ENCODE results near the gene DDX43. TPM values are rescaled to one million over a fixed set of nuclear protein-coding genes. Genes with fewer than 3 reads are reported as not detected.

Gene DDX43
- total and polyA plus RNA-seq, 2 donors (not counting 1 experiment from before 2014, with no cell fraction given), result 1.8 to 2.1 TPM

DNA sequence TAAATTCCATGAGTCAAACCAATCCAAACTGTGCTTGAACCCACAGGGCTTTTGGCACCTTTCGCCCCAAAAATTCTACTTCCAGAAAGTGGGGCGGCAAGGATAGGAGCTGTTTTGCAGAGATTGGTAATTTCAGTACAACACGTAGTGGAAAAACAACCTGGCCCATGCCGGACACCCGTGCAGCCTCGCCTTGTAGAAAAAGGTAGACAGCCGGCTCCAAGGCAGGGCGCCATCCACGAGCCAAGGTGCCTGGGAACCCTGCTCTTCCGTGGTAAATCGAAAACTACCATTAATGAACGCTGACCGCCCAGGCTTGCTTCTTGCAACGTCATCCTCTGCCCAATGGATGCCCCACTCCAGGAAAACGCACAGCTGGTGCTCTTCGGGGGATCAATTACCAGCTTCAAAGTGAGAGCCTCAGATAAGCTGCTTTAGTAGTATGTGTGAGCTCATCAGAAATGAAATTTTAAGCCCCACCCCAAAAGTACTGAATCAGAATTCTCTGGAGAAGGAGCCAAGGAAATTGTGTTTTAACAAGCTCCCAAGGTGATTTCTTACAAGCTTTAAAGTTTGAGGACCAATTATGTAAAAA lies 26.8 kb upstream of the DDX43 start:
- H3K27ac Mint-ChIP-seq, result no peak overlapping the region
- DNase-seq (no peak), ATAC-seq (ENCODE audit: low read depth) (no peak)
- Histone ChIP-seq H4K20me1 (ENCODE audit: control insufficient read depth, insufficient read depth, low read length, poor library complexity, severe bottlenecking) (no peaks in the 10 kb centered on the region), H3K4me1 (ENCODE audit: control insufficient read depth in 2 of 2, insufficient read depth in 2 of 2, low read length in 2 of 2) (no peaks in the 10 kb centered on the region), H3K27me3 (replicated peaks in 1 of 4; ENCODE audit: control extremely low read depth in 1 of 4, control insufficient read depth in 3 of 4, insufficient read depth in 4 of 4, low read length in 3 of 4) (no peaks in the 10 kb centered on the region), H2AFZ (ENCODE audit: insufficient read depth, low read depth, low read length, poor library complexity, severe bottlenecking) (no peak overlapping the region), H3K9ac (ENCODE audit: low read length) (no peak overlapping the region), H3K4me2 (replicated peaks; ENCODE audit: low read depth, low read length, poor library complexity, severe bottlenecking) (no peak overlapping the region), H3K27ac (ENCODE audit: low read length in 2 of 2) (no peak overlapping the region), H3K9me3 (ENCODE audit: control extremely low read depth in 1 of 3, control insufficient read depth in 2 of 3, insufficient read depth in 1 of 3, low read length in 2 of 3) (peaks cover 0 to 26% (median 10%) of the 10 kb centered on the region in 3 donors), H3K4me3 (ENCODE audit: control extremely low read depth in 1 of 5, extremely low read depth in 1 of 5, insufficient read depth in 1 of 5, low read depth in 2 of 5, low read length in 4 of 5) (no peak overlapping the region), H3K79me2 (ENCODE audit: control insufficient read depth, insufficient read depth, low read length) (no peaks in the 10 kb centered on the region), H3K36me3 (replicated peaks in 1 of 2; ENCODE audit: control extremely low read depth in 1 of 2, control insufficient read depth in 1 of 2, extremely low read depth in 1 of 2, insufficient read depth in 2 of 2, low read length in 1 of 2) (no peaks in the 10 kb centered on the region)
- CTCF ChIA-PET, result no interaction called here
- no peaks in the 10 kb centered on the region for H3K9me3 Mint-ChIP-seq (ENCODE audit: insufficient read depth)
- intact Hi-C loops (cut with micrococcal nuclease), result no loop called here
- peaks cover 7% of the 10 kb centered on the region for H3K27me3 Mint-ChIP-seq
- 87% methylated on average over 13 of the region's 16 CpGs for WGBS (ENCODE audit: insufficient coverage)
- no peaks in the 10 kb centered on the region for H3K4me1 Mint-ChIP-seq
- POLR2A ChIA-PET, result no interaction called here
- H3K4me3 Mint-ChIP-seq, result no peak overlapping the region
- no peak for TF ChIP-seq EZH2 (IDR thresholded peaks at IDR 0.05; ENCODE audit: borderline replicate concordance, insufficient read depth, low read depth, low read length, poor library complexity, severe bottlenecking)
- TF ChIP-seq, protein P1, sequence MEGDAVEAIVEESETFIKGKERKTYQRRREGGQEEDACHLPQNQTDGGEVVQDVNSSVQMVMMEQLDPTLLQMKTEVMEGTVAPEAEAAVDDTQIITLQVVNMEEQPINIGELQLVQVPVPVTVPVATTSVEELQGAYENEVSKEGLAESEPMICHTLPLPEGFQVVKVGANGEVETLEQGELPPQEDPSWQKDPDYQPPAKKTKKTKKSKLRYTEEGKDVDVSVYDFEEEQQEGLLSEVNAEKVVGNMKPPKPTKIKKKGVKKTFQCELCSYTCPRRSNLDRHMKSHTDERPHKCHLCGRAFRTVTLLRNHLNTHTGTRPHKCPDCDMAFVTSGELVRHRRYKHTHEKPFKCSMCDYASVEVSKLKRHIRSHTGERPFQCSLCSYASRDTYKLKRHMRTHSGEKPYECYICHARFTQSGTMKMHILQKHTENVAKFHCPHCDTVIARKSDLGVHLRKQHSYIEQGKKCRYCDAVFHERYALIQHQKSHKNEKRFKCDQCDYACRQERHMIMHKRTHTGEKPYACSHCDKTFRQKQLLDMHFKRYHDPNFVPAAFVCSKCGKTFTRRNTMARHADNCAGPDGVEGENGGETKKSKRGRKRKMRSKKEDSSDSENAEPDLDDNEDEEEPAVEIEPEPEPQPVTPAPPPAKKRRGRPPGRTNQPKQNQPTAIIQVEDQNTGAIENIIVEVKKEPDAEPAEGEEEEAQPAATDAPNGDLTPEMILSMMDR (IDR thresholded peaks at IDR 0.05), result no peak

DNA sequence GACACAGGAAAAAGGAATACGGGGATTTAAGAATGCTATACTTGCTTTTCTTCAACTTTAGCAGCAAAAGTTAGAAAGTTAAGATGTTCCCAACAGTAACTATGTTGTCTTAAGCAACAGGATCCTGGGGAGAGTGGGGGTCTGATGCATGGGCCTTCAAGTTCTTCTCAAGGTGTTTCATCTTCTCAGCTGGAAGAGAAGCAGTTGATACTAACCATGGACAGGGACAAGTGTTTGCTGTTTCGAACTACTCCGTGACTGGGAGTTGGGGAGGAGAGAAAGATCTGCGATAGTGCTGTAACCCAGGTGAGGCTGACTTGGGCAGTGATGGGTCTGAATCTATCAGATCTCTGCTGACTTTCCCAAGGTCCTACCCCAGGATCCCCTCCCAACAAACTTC lies 26.0 kb upstream of the DDX43 start:
- no peak overlapping the region for H3K4me2 ChIP-seq (replicated peaks; ENCODE audit: low read depth, low read length, poor library complexity, severe bottlenecking)
- no peak for TF ChIP-seq EZH2 (IDR thresholded peaks at IDR 0.05; ENCODE audit: borderline replicate concordance, insufficient read depth, low read depth, low read length, poor library complexity, severe bottlenecking)
- TF ChIP-seq, protein P1 (IDR thresholded peaks at IDR 0.05), result no peak
- no peaks in the 10 kb centered on the region for H4K20me1 ChIP-seq (ENCODE audit: control insufficient read depth, insufficient read depth, low read length, poor library complexity, severe bottlenecking)
- no CpG with 5 or more reads among the region's 4 CpGs for WGBS (ENCODE audit: insufficient coverage)
- Mint-ChIP-seq H3K9me3 (ENCODE audit: insufficient read depth) (no peaks in the 10 kb centered on the region), H3K27me3 (peaks cover 7% of the 10 kb centered on the region), H3K27ac (no peak overlapping the region), H3K4me1 (no peaks in the 10 kb centered on the region), H3K4me3 (no peak overlapping the region)
- ChIA-PET POLR2A (no interaction called here), CTCF (no interaction called here)
- H3K9ac ChIP-seq (ENCODE audit: low read length), result no peak overlapping the region
- intact Hi-C loops (cut with micrococcal nuclease), result no loop called here
- no peaks in the 10 kb centered on the region for H3K36me3 ChIP-seq (replicated peaks in 1 of 2; ENCODE audit: control extremely low read depth in 1 of 2, control insufficient read depth in 1 of 2, extremely low read depth in 1 of 2, insufficient read depth in 2 of 2, low read length in 1 of 2)
- H3K27me3 ChIP-seq (replicated peaks in 1 of 4; ENCODE audit: control extremely low read depth in 1 of 4, control insufficient read depth in 3 of 4, insufficient read depth in 4 of 4, low read length in 3 of 4), result no peaks in the 10 kb centered on the region
- no peak overlapping the region for H3K27ac ChIP-seq (ENCODE audit: low read length in 2 of 2)
- peaks cover 0 to 31% (median 10%) of the 10 kb centered on the region in 3 donors for H3K9me3 ChIP-seq (ENCODE audit: control extremely low read depth in 1 of 3, control insufficient read depth in 2 of 3, insufficient read depth in 1 of 3, low read length in 2 of 3)
- no peak for DNase-seq
- no peak for ATAC-seq (ENCODE audit: low read depth)
- H3K79me2 ChIP-seq (ENCODE audit: control insufficient read depth, insufficient read depth, low read length), result no peaks in the 10 kb centered on the region
- H2AFZ ChIP-seq (ENCODE audit: insufficient read depth, low read depth, low read length, poor library complexity, severe bottlenecking), result no peak overlapping the region
- no peak overlapping the region for H3K4me3 ChIP-seq (ENCODE audit: control extremely low read depth in 1 of 5, extremely low read depth in 1 of 5, insufficient read depth in 1 of 5, low read depth in 2 of 5, low read length in 4 of 5)
- no peaks in the 10 kb centered on the region for H3K4me1 ChIP-seq (ENCODE audit: control insufficient read depth in 2 of 2, insufficient read depth in 2 of 2, low read length in 2 of 2)

Measured in B cell (primary cell).